Measurements from ENCODE around the gene FLAD1. TPM values are rescaled to one million over a fixed set of nuclear protein-coding genes. Genes with fewer than 3 reads are reported as not detected.

The FLAD1 gene
- total RNA-seq, 4 donors from 2014 or later = 29.7 to 50.3 (median 46.3) TPM

DNA sequence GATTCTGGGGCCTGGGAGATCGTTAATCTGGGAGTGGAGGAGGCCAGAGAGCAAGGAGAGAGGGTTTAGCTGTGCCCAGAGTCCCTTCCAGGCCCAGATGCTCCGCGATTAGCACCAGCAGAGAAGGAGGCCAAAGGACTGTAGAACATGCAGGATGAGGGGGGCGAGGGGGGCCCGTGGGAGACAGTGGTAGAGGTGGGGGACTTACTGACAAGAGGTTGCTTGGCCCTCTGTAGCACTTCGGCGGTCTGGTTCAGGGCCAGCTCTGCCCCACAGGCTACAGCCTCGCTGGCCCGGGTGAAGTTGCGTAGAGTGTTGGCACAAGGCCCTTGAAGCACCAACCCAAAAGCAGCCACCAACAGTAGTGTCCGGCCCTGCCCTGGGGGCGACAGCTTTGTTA, 49.7 kb downstream of the FLAD1 start:
- H3K4me3 ChIP-seq = no peak overlapping the region
- H3K36me3 ChIP-seq = no peaks in the 10 kb centered on the region
- H3K4me1 ChIP-seq = peaks cover 0 to 3% (median 1%) of the 10 kb centered on the region in 4 donors
- no peak for TF ChIP-seq CTCF (IDR thresholded peaks at IDR 0.05)
- no peak for TF ChIP-seq POLR2A (IDR thresholded peaks at IDR 0.05)
- no peaks in the 10 kb centered on the region for H3K9me3 ChIP-seq
- no peak overlapping the region for H3K27ac ChIP-seq
- no peaks in the 10 kb centered on the region for H3K27me3 ChIP-seq
- DNase-seq = no peak

DNA sequence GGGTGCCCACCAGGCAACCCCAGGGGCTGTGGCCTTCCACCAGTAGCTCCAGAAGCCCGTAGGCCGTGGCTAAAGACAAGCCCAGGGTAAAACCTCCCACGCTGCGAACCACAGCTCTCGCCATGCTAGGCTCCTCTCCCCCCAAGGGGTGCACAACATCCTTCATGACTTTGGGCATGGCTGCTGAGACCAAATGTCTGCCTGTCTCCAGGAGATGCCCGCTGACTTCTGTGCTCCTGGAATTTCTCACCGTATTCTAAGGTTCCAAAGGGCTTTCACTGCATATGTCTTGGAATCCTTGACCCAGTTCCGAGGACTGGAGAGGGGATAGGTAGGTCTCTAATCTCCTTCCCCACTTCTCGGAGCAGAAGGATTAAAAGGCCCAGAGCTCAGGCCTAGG, 50.4 kb downstream of the FLAD1 start, which contains the start of the genes DCST1 and DCST2:
Gene DCST1, plus strand, starts transcription at position 301 of the 400 bp plus-strand sequence. CDS start 213 bp downstream, outside the sequence.
Gene DCST2, minus strand, starts transcription at position 258 of the 400 bp plus-strand sequence. Its CDS starts 80 bp downstream, at position 178.
- H3K36me3 ChIP-seq = no peaks in the 10 kb centered on the region
- peaks cover 0 to 9% (median 3%) of the 10 kb centered on the region in 4 donors for H3K4me1 ChIP-seq
- no peak within 1 kb of the TSS for H3K27ac ChIP-seq
- no peak within 1 kb of the TSS for H3K4me3 ChIP-seq
- TF ChIP-seq CTCF (IDR thresholded peaks at IDR 0.05) (no peak), POLR2A (IDR thresholded peaks at IDR 0.05) (no peak)
- DNase-seq = no peak
- H3K9me3 ChIP-seq = no peaks in the 10 kb centered on the region
- H3K27me3 ChIP-seq = no peaks in the 10 kb centered on the region

DNA sequence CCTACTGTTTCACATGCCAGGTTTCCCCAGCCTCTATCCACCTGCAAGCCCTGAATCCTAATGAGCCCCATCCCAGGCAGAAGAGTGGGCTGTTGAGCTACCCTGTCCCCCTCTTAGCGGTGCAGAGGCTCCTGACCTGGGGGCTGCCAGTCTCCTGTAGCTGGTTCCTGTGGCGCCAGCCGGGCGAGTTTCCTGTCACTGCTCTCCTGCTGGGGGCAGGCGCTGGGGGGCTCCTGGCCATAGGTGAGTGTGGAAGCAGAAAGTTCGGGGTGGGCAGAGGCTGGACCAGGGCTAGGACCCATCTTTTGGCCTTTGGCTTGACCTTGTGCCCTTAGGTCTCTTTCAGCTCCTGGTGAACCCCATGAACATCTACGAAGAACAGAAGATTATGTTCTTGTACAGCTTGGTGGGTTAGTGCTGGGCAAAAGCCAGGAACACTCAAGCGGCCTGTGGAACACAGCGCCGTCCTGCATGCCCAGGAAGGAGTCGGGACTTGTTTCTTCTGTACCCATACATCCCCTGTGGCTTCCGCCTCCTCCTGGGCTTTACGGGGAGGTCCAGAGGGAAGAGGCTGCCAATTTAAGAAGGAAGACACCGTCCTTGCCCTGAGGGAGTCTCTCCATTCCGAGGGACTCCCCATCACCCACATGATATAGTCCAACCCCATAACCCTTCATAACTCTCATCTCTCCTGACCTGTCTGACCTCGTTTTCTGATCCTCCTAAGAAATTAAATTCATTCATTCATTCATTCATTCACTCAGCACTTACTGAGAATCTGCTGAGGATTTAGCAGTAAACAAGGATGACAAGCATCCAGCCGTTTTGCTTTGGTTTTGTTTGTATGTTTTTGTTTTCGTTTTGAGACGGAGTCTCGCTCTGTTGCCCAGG, 51.4 kb downstream of the FLAD1 start:
- H3K27me3 ChIP-seq = no peaks in the 10 kb centered on the region
- H3K4me1 ChIP-seq = peaks cover 0 to 18% (median 3%) of the 10 kb centered on the region in 4 donors
- H3K4me3 ChIP-seq = no peak overlapping the region
- H3K9me3 ChIP-seq = no peaks in the 10 kb centered on the region
- TF ChIP-seq POLR2A (IDR thresholded peaks at IDR 0.05) (no peak), CTCF (IDR thresholded peaks at IDR 0.05) (no peak)
- H3K36me3 ChIP-seq = no peaks in the 10 kb centered on the region
- H3K27ac ChIP-seq = no peak overlapping the region
- no peak for DNase-seq

GRCh38 chr1:155035936-155036335, 52.8 kb downstream of the FLAD1 start:
- Histone ChIP-seq H3K9me3 (no peaks in the 10 kb centered on the region), H3K36me3 (no peaks in the 10 kb centered on the region), H3K27me3 (no peaks in the 10 kb centered on the region), H3K4me1 (peaks cover 0 to 18% (median 3%) of the 10 kb centered on the region in 4 donors), H3K27ac (no peak overlapping the region), H3K4me3 (no peak overlapping the region)
- no peak for DNase-seq
- TF ChIP-seq POLR2A (IDR thresholded peaks at IDR 0.05) (no peak), CTCF (IDR thresholded peaks at IDR 0.05) (no peak)

- DNase-seq = no peak
- TF ChIP-seq CTCF (IDR thresholded peaks at IDR 0.05) = no peak
- TF ChIP-seq POLR2A (IDR thresholded peaks at IDR 0.05) = no peak
- H3K4me1 ChIP-seq = peaks cover 0 to 18% (median 3%) of the 10 kb centered on the region in 4 donors
- H3K27me3 ChIP-seq = no peaks in the 10 kb centered on the region
- H3K4me3 ChIP-seq = no peak overlapping the region
- H3K36me3 ChIP-seq = no peaks in the 10 kb centered on the region
- H3K27ac ChIP-seq = no peak overlapping the region
- no peaks in the 10 kb centered on the region for H3K9me3 ChIP-seq
Measured at GRCh38 chr1:155037043-155037442, 53.9 kb downstream of the FLAD1 start.
